Upper lobe of left lung (tissue), 4 donors: ENCODE measurements around the gene TENM4.

Source experiments
- CTCF ChIP-seq, 6 experiments: fragments of 450-650 bp in 4 of 6; fragments of 200-600 bp in 2 of 6; sonication (generic) in 2 of 6; IDR thresholded peaks; one replicate each; pipeline ENCODE4 v1.5.1; 2016 to 2019; ENCODE audit warnings: antibody characterized with exemption in 6 of 6
- POLR2A ChIP-seq, 4 donors: fragments of 450-650 bp; IDR thresholded peaks; one replicate each; pipeline ENCODE4 v1.5.1; 2016 to 2017; ENCODE audit warnings: antibody characterized with exemption in 4 of 4, mild to moderate bottlenecking in 2 of 4

GRCh38 chr11:79366218-79366617 lies 74.6 kb downstream of the TENM4 start:
- TF ChIP-seq CTCF (IDR thresholded peaks at IDR 0.05): no peak
- TF ChIP-seq POLR2A (IDR thresholded peaks at IDR 0.05): no peak
